ENCODE measurements around the gene KLK14. TPM values are rescaled to one million over a fixed set of nuclear protein-coding genes. Genes with fewer than 3 reads are reported as not detected.

Gene KLK14
- total RNA-seq, 1 donor from 2014 or later = not detected

DNA sequence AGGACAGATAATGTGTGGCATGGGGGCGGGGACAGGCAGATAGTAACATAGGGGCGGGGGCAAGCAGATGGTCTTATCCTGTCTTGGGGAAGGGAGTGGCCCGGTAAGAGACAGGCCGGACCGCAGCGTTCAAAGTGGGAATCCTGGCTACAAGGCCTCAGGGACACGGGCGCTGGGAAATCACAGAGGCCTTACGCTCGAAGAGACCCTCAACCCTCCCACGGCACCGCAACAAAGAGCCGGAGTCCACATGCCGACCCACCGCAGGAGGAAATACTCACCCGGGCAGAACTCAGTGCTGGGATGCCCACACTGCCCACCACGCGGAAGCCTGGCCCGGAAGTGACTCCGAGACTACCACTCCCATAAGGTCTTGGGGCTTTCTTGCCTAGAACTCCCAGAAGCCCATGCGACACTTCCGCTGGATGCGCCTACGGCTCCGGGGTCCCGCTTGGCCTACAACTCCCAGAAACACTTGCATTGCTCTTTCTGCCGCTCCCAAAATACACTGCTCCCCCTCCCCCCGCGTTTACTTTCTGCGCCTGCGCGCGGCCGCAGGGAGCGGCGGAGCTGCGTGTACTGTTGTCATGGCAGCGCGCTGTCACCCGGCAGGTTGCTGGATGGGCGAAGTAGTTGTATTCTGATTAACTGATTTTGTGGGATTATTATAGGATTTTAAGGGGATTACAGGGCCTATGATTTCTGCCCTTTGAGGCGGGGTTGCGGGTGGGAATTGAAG is 25.5 kb upstream of the KLK14 start, which contains the start of gene CTU1:
Gene CTU1, minus strand, starts transcription at position 344 of the 739 bp plus-strand sequence. CDS start 3,840 bp downstream, outside the sequence.
- DNase-seq (ENCODE audit: low read depth in 2 of 2) = peak; percentile 98 to 99

DNA sequence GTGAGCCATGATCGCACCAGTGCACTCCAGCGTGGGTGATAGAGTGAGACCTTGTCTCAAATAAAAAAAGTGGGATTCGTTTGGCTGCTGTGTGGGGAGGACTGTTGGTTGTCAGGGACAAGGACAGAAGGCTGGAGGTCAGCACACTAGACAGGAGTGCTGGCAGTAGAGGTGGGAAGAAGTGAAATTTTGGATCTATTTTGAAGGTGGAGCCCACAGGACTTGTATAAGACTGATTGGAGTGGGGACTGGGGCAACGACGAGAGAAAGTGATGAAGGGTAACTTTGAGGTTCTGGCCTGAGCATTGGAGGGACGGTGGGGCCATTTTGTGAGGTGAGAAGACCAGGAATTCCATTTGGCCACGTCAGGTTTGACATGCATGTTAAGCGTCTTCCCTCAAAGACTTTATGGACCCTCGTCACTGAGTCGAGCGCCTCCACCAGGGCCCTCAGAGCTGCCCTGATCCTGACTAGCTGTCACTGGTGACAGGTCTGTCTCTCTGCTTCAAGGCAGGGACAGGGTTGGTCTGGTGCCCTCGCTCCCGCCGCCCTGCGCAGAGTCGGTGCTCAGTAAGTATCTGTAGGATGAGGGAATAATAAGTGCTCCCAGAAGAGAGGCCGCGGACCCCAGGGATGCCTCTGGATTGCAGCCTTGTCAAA is 24.8 kb upstream of the KLK14 start:
- DNase-seq (ENCODE audit: low read depth in 2 of 2) = no peak

DNA sequence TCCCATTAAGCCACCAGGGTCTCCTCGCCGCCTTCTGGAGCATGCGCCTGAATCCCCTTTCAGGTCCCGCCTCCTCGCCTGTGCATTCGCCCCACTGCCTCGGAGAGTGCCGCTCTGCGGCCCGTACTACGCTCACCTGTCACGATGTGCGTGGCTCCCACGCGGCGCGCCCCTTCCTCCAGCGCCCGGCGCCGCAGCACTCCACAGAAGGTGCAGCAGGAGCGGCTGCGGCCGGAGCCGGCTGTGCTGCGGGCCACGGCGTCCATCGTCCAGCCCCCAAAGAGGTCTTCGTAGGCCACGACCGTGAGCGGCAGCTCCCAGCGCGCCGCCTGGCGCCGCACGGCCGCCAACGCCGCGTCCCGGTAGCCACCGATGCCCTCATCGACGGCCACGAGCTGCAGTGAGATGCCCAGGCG is 21.2 kb upstream of the KLK14 start:
- no peak for DNase-seq (ENCODE audit: low read depth in 2 of 2)

- DNase-seq (ENCODE audit: low read depth in 2 of 2) = no peak
Observed at GRCh38 chr19:51102991-51103390, 20.3 kb upstream of the KLK14 start.

DNA sequence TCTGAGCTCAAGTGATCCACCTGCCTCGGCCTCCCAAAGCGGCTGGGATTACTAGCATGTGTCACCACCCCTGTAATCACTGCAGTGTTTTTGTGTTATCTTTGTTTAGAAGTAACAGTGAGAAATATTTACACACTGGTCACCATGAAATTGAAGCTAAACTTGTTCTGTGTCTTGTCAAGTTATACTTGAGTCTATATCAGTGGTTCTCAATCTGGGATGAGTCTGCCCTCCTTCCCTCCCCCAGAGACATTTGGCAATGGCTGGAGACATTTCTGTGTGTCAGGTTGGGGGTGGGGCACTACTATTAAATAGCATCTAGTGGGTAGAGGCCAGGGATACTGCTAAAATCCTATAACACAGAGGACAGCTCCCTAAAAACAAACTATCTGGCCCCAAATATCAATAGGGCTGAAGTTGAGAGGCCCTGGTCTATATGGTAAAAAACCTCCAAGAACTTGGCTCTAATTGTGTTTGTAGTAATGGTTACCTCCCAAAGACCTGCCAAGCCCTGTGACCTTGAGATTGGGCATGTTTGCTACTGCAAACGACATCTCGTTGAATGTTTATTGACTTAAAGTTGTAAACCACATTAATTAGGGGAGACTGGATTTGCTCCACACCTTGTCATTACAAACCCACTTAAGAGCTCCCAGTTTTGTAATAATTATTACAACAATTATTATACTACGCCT is 18.6 kb upstream of the KLK14 start:
- DNase-seq (ENCODE audit: low read depth in 2 of 2) = no peak

GRCh38 chr19:51100601-51101000 is 17.9 kb upstream of the KLK14 start:
- DNase-seq (ENCODE audit: low read depth in 2 of 2) = no peak

DNA sequence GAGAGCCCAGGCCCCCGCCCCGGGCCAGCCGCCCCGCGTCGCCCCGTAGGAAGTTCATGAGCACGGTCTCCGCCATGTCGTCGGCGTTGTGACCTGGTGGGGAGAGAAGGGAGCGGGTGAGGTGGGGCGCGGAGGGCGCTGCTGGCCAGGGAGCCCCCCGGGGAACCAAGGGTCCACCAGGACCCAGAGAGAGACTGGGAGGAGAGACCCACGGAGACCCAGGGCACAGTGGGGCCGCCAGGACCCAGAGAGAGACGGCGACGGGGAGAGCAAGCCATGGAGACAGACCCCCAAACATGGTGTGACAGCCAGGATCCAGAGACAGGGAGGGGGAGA is 16.3 kb upstream of the KLK14 start:
- no peak for DNase-seq (ENCODE audit: low read depth in 2 of 2)

GRCh38 chr19:51098365-51099046 is 15.8 kb upstream of the KLK14 start:
- DNase-seq (ENCODE audit: low read depth in 2 of 2) = no peak

GRCh38 chr19:51097796-51098195 is 15.1 kb upstream of the KLK14 start:
- no peak for DNase-seq (ENCODE audit: low read depth in 2 of 2)

DNA sequence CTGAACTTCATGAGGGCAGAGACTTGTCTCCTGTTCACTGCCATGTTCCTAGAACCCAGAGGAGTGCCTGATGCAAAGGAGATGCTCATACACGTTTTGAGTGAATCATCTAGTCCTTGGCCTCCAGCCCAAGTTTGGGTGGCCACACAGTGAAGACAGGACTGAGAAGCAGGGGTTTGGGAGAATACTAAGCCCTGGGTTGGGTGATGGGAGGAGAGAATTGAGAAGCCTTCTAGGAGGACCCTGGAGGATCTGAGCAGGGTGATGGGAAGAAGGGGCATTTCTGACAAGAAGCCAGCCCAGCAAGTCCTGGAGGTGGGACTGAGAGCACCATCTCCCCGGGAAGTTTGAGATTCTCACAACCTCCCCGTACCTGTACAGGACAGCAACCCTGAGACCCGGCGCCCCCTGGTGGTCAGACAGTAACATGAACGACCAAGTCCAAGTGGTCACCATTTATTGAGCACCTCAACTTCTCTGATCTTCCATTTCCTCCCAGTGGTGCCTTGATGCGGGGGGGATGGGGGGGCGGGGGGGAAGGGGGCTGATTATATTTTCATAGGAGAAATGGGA is 14.6 kb upstream of the KLK14 start:
- DNase-seq (ENCODE audit: low read depth in 2 of 2) = peak in 1 of 2 donors; percentile 59

DNA sequence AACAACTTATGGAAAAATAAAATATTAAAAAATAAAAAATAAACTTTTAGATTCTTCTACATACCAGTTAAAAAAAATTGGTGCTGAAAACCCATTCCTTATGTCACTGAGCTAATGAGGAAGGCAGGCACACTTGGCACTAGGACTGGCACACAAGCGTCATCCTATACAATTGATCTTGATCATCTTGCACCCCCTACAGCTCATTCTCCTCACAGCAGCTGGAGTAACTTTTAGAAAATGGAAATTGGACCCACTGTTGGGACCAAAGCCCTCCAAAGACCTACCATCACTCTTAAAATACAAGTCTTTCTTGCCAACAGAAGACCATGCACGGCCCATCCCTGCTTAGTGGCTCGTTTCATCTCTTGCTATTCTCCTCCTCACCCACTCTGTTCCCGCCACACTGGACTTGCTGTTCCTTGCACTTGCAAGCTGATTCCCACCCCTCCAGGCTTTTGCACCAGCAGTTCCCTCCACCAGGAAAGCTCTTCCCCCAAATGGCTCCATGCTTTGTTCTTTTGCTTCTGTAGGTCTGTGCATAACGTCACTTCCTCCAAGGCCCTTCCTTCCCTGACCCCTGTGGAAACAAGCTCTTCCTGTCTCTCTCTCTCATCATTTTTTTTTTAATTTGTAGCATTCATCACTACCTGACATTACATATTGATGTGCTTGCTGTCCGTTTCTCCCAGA is 13.9 kb upstream of the KLK14 start:
- peak in 1 of 2 donors; percentile 12 for DNase-seq (ENCODE audit: low read depth in 2 of 2)

- DNase-seq (ENCODE audit: low read depth in 2 of 2) = peak in 1 of 2 donors; percentile 22
Observed at GRCh38 chr19:51094696-51095279, 12.1 kb upstream of the KLK14 start.

DNA sequence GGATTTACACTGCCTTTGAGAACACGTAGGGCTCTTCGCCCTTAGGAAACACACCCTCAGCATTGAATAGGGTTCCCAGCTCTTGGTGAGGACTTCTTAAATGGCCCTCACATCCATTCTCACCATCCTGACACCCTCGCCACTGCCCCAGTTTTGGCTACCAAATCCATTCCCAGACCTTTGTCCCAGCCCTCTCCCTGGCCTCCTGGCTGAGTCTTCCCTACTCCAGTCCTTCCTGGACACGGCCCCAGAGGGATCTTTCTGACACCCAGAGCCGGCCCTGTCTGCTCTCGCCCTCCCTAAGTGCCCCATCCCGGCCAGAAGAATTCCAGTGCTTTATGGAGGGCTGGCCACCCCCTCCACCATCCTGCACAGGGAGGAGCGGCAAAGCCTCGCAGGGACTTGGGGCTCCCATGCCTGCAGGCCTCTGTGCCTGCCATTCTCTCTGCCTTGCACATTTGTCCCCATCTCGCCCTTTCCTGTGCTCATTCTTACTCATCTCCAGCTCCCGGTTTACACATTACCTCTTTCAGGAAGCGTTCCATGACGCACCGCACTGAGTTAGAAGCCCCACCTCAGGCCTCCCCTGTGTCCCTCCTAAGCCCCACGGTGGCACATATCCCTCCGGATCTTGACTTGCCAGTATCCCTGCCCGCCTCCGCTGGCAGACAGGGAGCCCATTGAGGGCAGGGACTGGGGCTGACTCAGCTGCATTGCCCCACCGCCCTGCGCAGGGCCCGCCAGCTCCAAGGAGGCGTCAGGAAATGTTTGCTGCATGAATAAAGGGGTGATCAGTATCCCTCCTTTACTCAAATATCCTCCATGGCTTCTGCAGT is 11.0 kb upstream of the KLK14 start:
- peak; percentile 23 to 49 for DNase-seq (ENCODE audit: low read depth in 2 of 2)

DNA sequence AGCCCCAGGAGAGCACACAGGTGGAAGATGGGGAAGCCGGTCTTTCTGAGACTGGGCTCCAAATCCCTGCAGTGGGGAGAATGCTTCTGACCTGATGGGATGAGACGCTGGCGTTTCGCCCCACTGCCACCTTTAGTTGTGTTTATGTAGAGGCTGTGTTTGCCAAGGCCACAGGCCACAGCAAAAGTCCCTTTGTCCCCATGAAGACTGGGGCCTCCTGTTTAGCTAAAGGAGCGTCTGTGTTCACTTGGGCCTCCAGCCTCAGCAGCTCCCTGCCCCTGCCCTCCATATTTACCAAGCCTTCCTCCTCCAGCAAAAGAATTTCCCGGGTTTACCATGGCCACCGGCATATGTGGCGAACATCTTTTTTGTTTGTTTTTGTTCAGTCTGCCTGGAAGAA is 10.4 kb upstream of the KLK14 start:
- no peak for DNase-seq (ENCODE audit: low read depth in 2 of 2)

GRCh38 chr19:51091895-51092873 is 9.5 kb upstream of the KLK14 start:
- DNase-seq (ENCODE audit: low read depth in 2 of 2) = no peak

DNA sequence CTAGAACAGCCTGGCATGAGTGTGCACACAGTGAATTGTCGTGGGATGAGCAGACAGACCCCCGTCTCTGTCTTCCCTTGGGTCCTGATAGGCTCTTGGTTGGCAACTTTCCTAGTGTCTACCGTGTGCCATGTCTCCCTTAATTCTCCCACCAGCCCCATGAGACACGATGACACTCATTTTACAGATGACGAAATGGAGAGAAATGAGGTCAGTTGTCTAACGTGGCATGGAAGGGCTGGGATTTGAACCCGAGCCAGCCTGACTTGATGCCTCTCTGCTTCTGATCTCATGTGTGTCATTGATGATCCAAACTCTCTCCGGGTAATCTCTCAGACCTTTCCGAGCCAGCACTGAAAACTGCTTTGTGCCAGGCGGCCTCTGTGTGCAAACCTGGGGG is 8.4 kb upstream of the KLK14 start:
- no peak for DNase-seq (ENCODE audit: low read depth in 2 of 2)

GRCh38 chr19:51090471-51090870 is 7.8 kb upstream of the KLK14 start:
- DNase-seq (ENCODE audit: low read depth in 2 of 2) = no peak

GRCh38 chr19:51089786-51090185 is 7.1 kb upstream of the KLK14 start:
- DNase-seq (ENCODE audit: low read depth in 2 of 2) = no peak

All from dermis microvascular lymphatic vessel endothelial cell (primary cell).